ENCODE measurements around the gene PROB1.

- no peak for TF ChIP-seq POLR2A (IDR thresholded peaks at IDR 0.05)
- TF ChIP-seq, protein P1, sequence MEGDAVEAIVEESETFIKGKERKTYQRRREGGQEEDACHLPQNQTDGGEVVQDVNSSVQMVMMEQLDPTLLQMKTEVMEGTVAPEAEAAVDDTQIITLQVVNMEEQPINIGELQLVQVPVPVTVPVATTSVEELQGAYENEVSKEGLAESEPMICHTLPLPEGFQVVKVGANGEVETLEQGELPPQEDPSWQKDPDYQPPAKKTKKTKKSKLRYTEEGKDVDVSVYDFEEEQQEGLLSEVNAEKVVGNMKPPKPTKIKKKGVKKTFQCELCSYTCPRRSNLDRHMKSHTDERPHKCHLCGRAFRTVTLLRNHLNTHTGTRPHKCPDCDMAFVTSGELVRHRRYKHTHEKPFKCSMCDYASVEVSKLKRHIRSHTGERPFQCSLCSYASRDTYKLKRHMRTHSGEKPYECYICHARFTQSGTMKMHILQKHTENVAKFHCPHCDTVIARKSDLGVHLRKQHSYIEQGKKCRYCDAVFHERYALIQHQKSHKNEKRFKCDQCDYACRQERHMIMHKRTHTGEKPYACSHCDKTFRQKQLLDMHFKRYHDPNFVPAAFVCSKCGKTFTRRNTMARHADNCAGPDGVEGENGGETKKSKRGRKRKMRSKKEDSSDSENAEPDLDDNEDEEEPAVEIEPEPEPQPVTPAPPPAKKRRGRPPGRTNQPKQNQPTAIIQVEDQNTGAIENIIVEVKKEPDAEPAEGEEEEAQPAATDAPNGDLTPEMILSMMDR (IDR thresholded peaks at IDR 0.05), result no peak
Observed at GRCh38 chr5:139360384-139360783, 34.5 kb downstream of the PROB1 start.

Data from transverse colon (tissue), 3 donors.